Kidney (tissue), 14 donors: ENCODE results near the gene SMC1B. TPM values are rescaled to one million over a fixed set of nuclear protein-coding genes. Genes with fewer than 3 reads are reported as not detected.

Source experiments
- DNase-seq, 5 donors: peaks; one replicate each; pipeline ENCODE4 v3.0.0-alpha.2; 2013 to 2020
- FAIRE-seq: peaks from 2 replicates; lab custom pipeline; 2012; peaks lifted over from hg19 to GRCh38; lab: Jason Lieb, UNC
- H3K27ac ChIP-seq, 2 donors: one replicate each; pipeline ENCODE4 v1.7.0; 2013; ENCODE audit warnings: low read depth in 2 of 2, low read length in 2 of 2, inconsistent platforms in 1 of 2
- H3K27me3 ChIP-seq: one replicate; pipeline ENCODE4 v1.7.1; 2013; ENCODE audit warnings: low read length, inconsistent platforms; ENCODE audit not compliant: control insufficient read depth, insufficient read depth
- H3K36me3 ChIP-seq, 3 donors: one replicate each; pipeline versions ENCODE4 v1.7.0 to v1.7.1; 2013; ENCODE audit warnings: low read length in 3 of 3, control low read depth in 1 of 3, inconsistent platforms in 1 of 3; ENCODE audit not compliant: insufficient read depth in 3 of 3, control insufficient read depth in 2 of 3
- H3K4me1 ChIP-seq, 3 donors: one replicate each; pipeline versions ENCODE4 v1.7.0 to v1.7.1; 2013; ENCODE audit warnings: low read length in 3 of 3, inconsistent platforms in 1 of 3, low read depth in 1 of 3; ENCODE audit not compliant: control insufficient read depth in 2 of 3, insufficient read depth in 2 of 3
- H3K4me3 ChIP-seq, 3 donors: one replicate each; pipeline versions ENCODE4 v1.7.0 to v1.8.1; 2013; ENCODE audit warnings: low read length in 3 of 3, control low read depth in 1 of 3, inconsistent platforms in 1 of 3
- H3K9ac ChIP-seq, 3 donors: one replicate each; pipeline versions ENCODE4 v1.7.0 to v1.7.1; 2013; ENCODE audit warnings: low read length in 3 of 3, control low read depth in 1 of 3, inconsistent platforms in 1 of 3
- H3K9me3 ChIP-seq, 3 donors: one replicate each; pipeline versions ENCODE4 v1.7.0 to v1.7.1; 2013; ENCODE audit warnings: low read length in 3 of 3, control low read depth in 1 of 3, inconsistent platforms in 1 of 3; ENCODE audit not compliant: control insufficient read depth in 2 of 3, insufficient read depth in 1 of 3
- CTCF ChIP-seq: IDR thresholded peaks from 3 replicates; pipeline ENCODE4 v1.5.1; 2012; ENCODE audit warnings: mild to moderate bottlenecking, moderate library complexity, borderline replicate concordance; ENCODE audit not compliant: insufficient read depth; ENCODE audit errors: extremely low read depth
- intact Hi-C: fragments of 100-400 bp; cut with DNase I; formaldehyde crosslinking; loops from one replicate; pipeline ENCODE4 v1.11.1; 2022
- polyA plus RNA-seq: library from polyadenylated mRNA; stranded (reverse); fragments of 350-450 nt; fragmentation: Illumina TruSeq; extraction: RNeasy Lipid Tissue Mini Kit (QIAGEN cat#74804); gene quantifications from one replicate; pipeline ENCODE4 v1.2.3, GENCODE V29; 2014; ENCODE audit warnings: low read depth, low replicate concordance; ENCODE audit not compliant: insufficient read depth
- total RNA-seq: library from RNA; stranded (reverse); fragmentation: NEBNext Ultra II Directional; extraction: Animal tissue kit (Norgen Biotek cat#: 25700); gene quantifications from one replicate; pipeline ENCODE4 v1.2.1, GENCODE V29; 2021
- donor health status: control.
- donor health status: control.
- donor health status: control.
- donor health status: control.
- donor health status: control.
- donor health status: DM: yes; HTN: yes; CAD: no.
- donor health status: Normal renal cell carcinoma (clear cell type).

Gene SMC1B
- total and polyA plus RNA-seq, 2 donors from 2014 or later: not detected

- no peak overlapping the region for H3K27ac ChIP-seq
These were observed 11.7 kb upstream of the SMC1B start for GRCh38 chr22:45425101-45425500.

DNA sequence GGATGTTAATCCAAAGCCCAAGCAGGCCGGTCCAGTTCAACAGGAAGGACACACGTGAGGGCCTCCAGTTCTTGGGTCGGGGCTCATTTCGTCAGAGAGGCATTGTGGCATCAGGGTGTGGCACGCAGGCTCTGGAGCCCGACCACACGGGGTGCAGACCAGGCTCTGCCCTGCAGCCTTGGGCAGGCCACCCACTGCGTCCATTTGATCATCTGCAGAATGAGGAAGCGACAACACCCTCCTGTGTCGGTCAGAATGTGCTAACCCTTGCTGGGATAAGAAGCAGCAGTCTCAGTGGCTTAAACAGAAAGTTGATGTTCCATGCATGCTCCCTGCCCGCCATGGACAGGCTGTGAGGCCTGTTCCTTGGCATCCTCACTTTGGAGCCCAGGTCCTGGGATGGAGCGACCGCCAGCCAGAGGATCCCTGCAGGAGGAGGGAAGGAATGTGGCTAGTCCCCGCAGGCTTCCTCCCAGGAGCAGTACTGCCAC, 10.9 kb upstream of the SMC1B start:
- FAIRE-seq: no peak
- Histone ChIP-seq H3K4me3 (no peak overlapping the region), H3K9me3 (peaks cover 0 to 3% (median 0%) of the 10 kb centered on the region in 3 donors), H3K27ac (no peak overlapping the region), H3K36me3 (no peaks in the 10 kb centered on the region), H3K27me3 (no peaks in the 10 kb centered on the region), H3K4me1 (no peaks in the 10 kb centered on the region), H3K9ac (no peak overlapping the region)
- TF ChIP-seq CTCF: no peak
- peak in 1 of 5 donors; percentile 67 for DNase-seq
- intact Hi-C loops: no loop called here

More at GRCh38 chr22:45425101-45425500, 11.7 kb upstream of the SMC1B start:
- Histone ChIP-seq H3K9me3 (peaks cover 0 to 3% (median 0%) of the 10 kb centered on the region in 3 donors), H3K36me3 (no peaks in the 10 kb centered on the region), H3K4me1 (no peaks in the 10 kb centered on the region), H3K27me3 (no peaks in the 10 kb centered on the region), H3K9ac (no peak overlapping the region), H3K4me3 (no peak overlapping the region)
- TF ChIP-seq CTCF: no peak
- DNase-seq (peak in 1 of 5 donors; percentile 13), FAIRE-seq (no peak)
- intact Hi-C loops: no loop called here

GRCh38 chr22:45423524-45423923, 10.1 kb upstream of the SMC1B start:
- intact Hi-C loops: no loop called here
- H3K9me3 ChIP-seq: peaks cover 0 to 3% (median 0%) of the 10 kb centered on the region in 3 donors
- no peak overlapping the region for H3K27ac ChIP-seq
- no peak for TF ChIP-seq CTCF
- H3K36me3 ChIP-seq: no peaks in the 10 kb centered on the region
- no peaks in the 10 kb centered on the region for H3K4me1 ChIP-seq
- no peak overlapping the region for H3K4me3 ChIP-seq
- DNase-seq (peak in 1 of 5 donors; percentile 12), FAIRE-seq (no peak)
- no peaks in the 10 kb centered on the region for H3K27me3 ChIP-seq
- H3K9ac ChIP-seq: no peak overlapping the region
